Mesenchymal stem cell (in vitro differentiated cells and primary cell): ENCODE results near the gene DHRS7C.
A peak's percentile ranks its signal among the peaks of the same experiment; 100 is the strongest.

Experiments used
- DNase-seq: peaks from one replicate; pipeline ENCODE4 v3.0.0-alpha.2; 2013
- H2AFZ ChIP-seq: one replicate; pipeline ENCODE4 v1.6.1; 2013; ENCODE audit warnings: low read depth, mild to moderate bottlenecking, control low read depth, inconsistent platforms, low read length, moderate library complexity
- H2AK5ac ChIP-seq: 2 replicates; pipeline ENCODE4 v1.6.1; 2013; ENCODE audit warnings: low read length, moderate library complexity, mild to moderate bottlenecking, inconsistent platforms; ENCODE audit not compliant: severe bottlenecking
- H2BK120ac ChIP-seq: one replicate; pipeline ENCODE4 v1.6.1; 2013; ENCODE audit warnings: low read depth, mild to moderate bottlenecking, inconsistent platforms, low read length, moderate library complexity
- H2BK12ac ChIP-seq, 2 experiments: one replicate each; pipeline ENCODE4 v1.6.1; 2013; ENCODE audit warnings: inconsistent platforms in 2 of 2, low read length in 2 of 2, mild to moderate bottlenecking in 2 of 2, moderate library complexity in 2 of 2, control low read depth in 1 of 2
- H2BK15ac ChIP-seq: one replicate; pipeline ENCODE4 v1.6.1; 2013; ENCODE audit warnings: mild to moderate bottlenecking, low read depth, inconsistent platforms; ENCODE audit not compliant: poor library complexity, severe bottlenecking
- H2BK5ac ChIP-seq: 2 replicates; pipeline ENCODE4 v1.6.1; 2013; ENCODE audit warnings: low read depth, mild to moderate bottlenecking, low read length, control low read depth, inconsistent platforms; ENCODE audit not compliant: poor library complexity, severe bottlenecking
- H3K14ac ChIP-seq, 2 experiments: one replicate each; pipeline ENCODE4 v1.6.1; 2013; ENCODE audit warnings: inconsistent platforms in 2 of 2, low read length in 2 of 2, control low read depth in 1 of 2, mild to moderate bottlenecking in 1 of 2, moderate library complexity in 1 of 2
- H3K18ac ChIP-seq, 2 experiments: one replicate each; pipeline ENCODE4 v1.6.1; 2013; ENCODE audit warnings: inconsistent platforms in 2 of 2, low read length in 2 of 2, control low read depth in 1 of 2, low read depth in 1 of 2, mild to moderate bottlenecking in 1 of 2
- H3K23ac ChIP-seq, 2 experiments: one replicate each; pipeline ENCODE4 v1.6.1; 2013; ENCODE audit warnings: inconsistent platforms in 2 of 2, low read length in 2 of 2, mild to moderate bottlenecking in 2 of 2, moderate library complexity in 2 of 2, control low read depth in 1 of 2
- H3K27ac ChIP-seq: 2 replicates; pipeline ENCODE4 v1.5.1; 2013; ENCODE audit warnings: mild to moderate bottlenecking, moderate library complexity, low read length, control low read depth, inconsistent platforms; ENCODE audit not compliant: poor library complexity, severe bottlenecking
- H3K27me3 ChIP-seq, 2 experiments: 2 replicates each; pipeline versions ENCODE4 v1.6.1 to v1.7.0; 2013; ENCODE audit warnings: low read length in 2 of 2, mild to moderate bottlenecking in 2 of 2, moderate library complexity in 2 of 2, control low read depth in 1 of 2, inconsistent platforms in 1 of 2; ENCODE audit not compliant: control insufficient read depth in 1 of 2, insufficient read depth in 1 of 2
- H3K36me3 ChIP-seq, 2 experiments: 2 replicates each; pipeline versions ENCODE4 v1.6.1 to v1.7.0; 2013; ENCODE audit warnings: low read length in 2 of 2, control low read depth in 1 of 2, inconsistent platforms in 1 of 2, low read depth in 1 of 2, mild to moderate bottlenecking in 1 of 2; ENCODE audit not compliant: insufficient read depth in 2 of 2, control insufficient read depth in 1 of 2
- H3K4ac ChIP-seq, 2 experiments: one replicate each; pipeline ENCODE4 v1.6.1; 2013; ENCODE audit warnings: inconsistent platforms in 2 of 2, low read length in 2 of 2, mild to moderate bottlenecking in 2 of 2, moderate library complexity in 2 of 2, control low read depth in 1 of 2, low read depth in 1 of 2
- H3K4me1 ChIP-seq: 2 replicates; pipeline ENCODE4 v1.6.1; 2013; ENCODE audit warnings: low read depth, low read length, control low read depth; ENCODE audit not compliant: control insufficient read depth, insufficient read depth
- H3K4me2 ChIP-seq: 2 replicates; pipeline ENCODE4 v1.6.1; 2013; ENCODE audit warnings: low read length, mild to moderate bottlenecking, inconsistent platforms; ENCODE audit not compliant: poor library complexity, severe bottlenecking
- H3K4me3 ChIP-seq, 2 experiments: 2 replicates each; pipeline versions ENCODE4 v1.5.1 to v1.7.0; 2013; ENCODE audit warnings: low read length in 2 of 2, mild to moderate bottlenecking in 2 of 2, control low read depth in 1 of 2, low read depth in 1 of 2; ENCODE audit not compliant: insufficient read depth in 1 of 2
- H3K79me1 ChIP-seq: replicated peaks from 2 replicates; pipeline ENCODE4 v1.6.1; 2013; ENCODE audit warnings: mild to moderate bottlenecking, control low read depth, low read length, inconsistent platforms; ENCODE audit not compliant: poor library complexity, severe bottlenecking
- H3K9ac ChIP-seq: 2 replicates; pipeline ENCODE4 v1.7.0; 2013; ENCODE audit warnings: mild to moderate bottlenecking, low read length, moderate library complexity
- H3K9me3 ChIP-seq: 2 replicates; pipeline ENCODE4 v1.7.0; 2013; ENCODE audit warnings: mild to moderate bottlenecking, low read length; ENCODE audit not compliant: control insufficient read depth
- H4K8ac ChIP-seq: one replicate; pipeline ENCODE4 v1.6.1; 2013; ENCODE audit warnings: inconsistent platforms, mild to moderate bottlenecking, low read length, moderate library complexity
- H4K91ac ChIP-seq: one replicate; pipeline ENCODE4 v1.6.1; 2013; ENCODE audit warnings: mild to moderate bottlenecking, low read length, inconsistent platforms
- WGBS: methylation state at CpG from one replicate; pipeline ENCODE4 v1.1.7; 2013; ENCODE audit warnings: mixed read lengths; 5-methylcytosine and 5-hydroxymethylcytosine counted together

The DHRS7C gene

DNA sequence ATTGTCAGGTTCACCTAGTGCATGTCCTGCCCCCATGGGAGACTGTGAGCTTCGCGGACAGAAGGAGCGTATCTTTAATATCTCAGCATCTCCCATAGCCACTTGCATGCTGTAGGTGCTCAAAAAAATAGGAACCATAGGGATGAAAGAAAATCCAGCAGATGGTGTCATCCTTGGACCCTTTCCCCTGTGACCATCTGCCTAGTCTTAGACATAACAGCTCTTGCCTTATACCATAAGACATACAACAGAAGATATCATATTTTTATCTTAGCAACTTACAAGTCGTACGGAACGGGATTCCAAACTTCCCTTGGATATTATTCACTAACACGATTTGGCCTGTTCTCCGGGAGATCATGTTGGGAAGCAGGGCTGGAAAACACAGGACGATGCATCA, 14.5 kb downstream of the DHRS7C start:
- no peaks in the 10 kb centered on the region for H3K4me1 ChIP-seq
- H3K79me1 ChIP-seq, result no peaks in the 10 kb centered on the region
- no peak for DNase-seq
- no peak overlapping the region for H4K91ac ChIP-seq
- no peak overlapping the region for H3K18ac ChIP-seq
- no peak overlapping the region for H2AFZ ChIP-seq
- 94% methylated on average over 8 of the region's 9 CpGs for WGBS
- no peak overlapping the region for H3K4ac ChIP-seq
- H3K27me3 ChIP-seq, result peaks cover 5 to 17% of the 10 kb centered on the region in 2 experiments
- no peak overlapping the region for H2BK12ac ChIP-seq
- H2AK5ac ChIP-seq, result no peak overlapping the region
- H3K9ac ChIP-seq, result no peak overlapping the region
- H3K36me3 ChIP-seq, result no peaks in the 10 kb centered on the region
- H2BK120ac ChIP-seq, result no peak overlapping the region
- no peak overlapping the region for H3K4me2 ChIP-seq
- no peak overlapping the region for H2BK5ac ChIP-seq
- H4K8ac ChIP-seq, result no peak overlapping the region
- no peak overlapping the region for H3K27ac ChIP-seq
- H3K14ac ChIP-seq, result no peak overlapping the region
- no peak overlapping the region for H3K4me3 ChIP-seq
- H3K9me3 ChIP-seq, result no peaks in the 10 kb centered on the region
- no peak overlapping the region for H2BK15ac ChIP-seq
- no peak overlapping the region for H3K23ac ChIP-seq

DNA sequence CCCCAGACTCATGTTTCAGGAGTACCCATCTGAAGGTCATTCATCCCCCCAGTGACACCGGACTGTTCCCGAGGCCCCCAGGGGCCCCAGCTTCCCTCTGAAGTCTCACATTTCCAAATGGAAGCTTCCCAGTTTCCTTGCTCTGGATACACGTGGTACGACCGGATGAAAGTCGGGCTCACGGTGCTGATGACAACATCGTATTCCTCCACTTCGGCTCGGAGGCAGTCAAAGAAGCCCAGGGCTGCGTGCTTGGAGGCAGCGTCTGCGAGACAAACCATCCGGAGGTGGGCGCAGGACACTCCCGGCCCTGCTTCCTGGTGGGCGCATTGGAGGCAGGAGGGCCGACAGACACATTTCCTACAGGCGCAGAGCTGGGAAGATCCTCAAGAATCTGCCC, 18.7 kb downstream of the DHRS7C start:
- no peak overlapping the region for H2AK5ac ChIP-seq
- no peak overlapping the region for H3K27ac ChIP-seq
- peaks cover 5 to 9% of the 10 kb centered on the region in 2 experiments for H3K27me3 ChIP-seq
- no peak for DNase-seq
- H3K79me1 ChIP-seq, result no peaks in the 10 kb centered on the region
- no peak overlapping the region for H2BK12ac ChIP-seq
- no peak overlapping the region for H2BK15ac ChIP-seq
- no peak overlapping the region for H2BK120ac ChIP-seq
- no peaks in the 10 kb centered on the region for H3K4me1 ChIP-seq
- no peak overlapping the region for H3K18ac ChIP-seq
- H3K4me2 ChIP-seq, result no peak overlapping the region
- H3K23ac ChIP-seq, result no peak overlapping the region
- no peak overlapping the region for H3K4me3 ChIP-seq
- no peaks in the 10 kb centered on the region for H3K9me3 ChIP-seq
- no peaks in the 10 kb centered on the region for H3K36me3 ChIP-seq
- no peak overlapping the region for H3K4ac ChIP-seq
- 93% methylated on average over 17 of the region's 19 CpGs for WGBS
- no peak overlapping the region for H2AFZ ChIP-seq
- H4K91ac ChIP-seq, result no peak overlapping the region
- peak overlapping the region in 1 of 2 experiments; percentile 26 for H3K14ac ChIP-seq
- no peak overlapping the region for H4K8ac ChIP-seq
- no peak overlapping the region for H2BK5ac ChIP-seq
- H3K9ac ChIP-seq, result no peak overlapping the region

DNA sequence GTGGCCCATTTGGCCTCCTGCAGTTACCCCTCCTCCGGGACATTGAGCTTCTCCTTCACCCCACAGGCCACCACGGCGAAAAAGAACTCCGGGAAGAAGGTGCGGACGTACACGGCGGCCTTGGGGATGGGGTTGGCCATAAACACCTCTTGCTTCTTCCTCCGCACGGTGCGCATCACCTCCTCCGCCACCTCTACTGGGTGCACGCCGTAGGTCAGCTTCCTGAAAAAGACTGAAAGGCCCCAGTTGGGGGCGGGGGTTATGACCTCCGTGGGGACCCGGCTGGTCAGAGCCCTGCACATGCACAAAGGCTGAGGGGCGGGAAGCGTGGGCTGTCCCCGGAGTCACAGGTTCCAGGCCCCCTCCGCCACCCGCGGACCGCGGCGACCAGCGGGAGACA, 19.9 kb downstream of the DHRS7C start:
- no peak overlapping the region for H2BK5ac ChIP-seq
- peaks cover 13 to 19% of the 10 kb centered on the region in 2 experiments for H3K27me3 ChIP-seq
- WGBS, result 94% methylated on average over 27 of the region's 27 CpGs
- no peaks in the 10 kb centered on the region for H3K79me1 ChIP-seq
- DNase-seq, result no peak
- H2BK15ac ChIP-seq, result no peak overlapping the region
- no peak overlapping the region for H2AFZ ChIP-seq
- H3K9ac ChIP-seq, result no peak overlapping the region
- H2BK12ac ChIP-seq, result no peak overlapping the region
- no peak overlapping the region for H2BK120ac ChIP-seq
- H4K91ac ChIP-seq, result no peak overlapping the region
- no peak overlapping the region for H3K23ac ChIP-seq
- H3K4me2 ChIP-seq, result no peak overlapping the region
- no peaks in the 10 kb centered on the region for H3K4me1 ChIP-seq
- no peaks in the 10 kb centered on the region for H3K9me3 ChIP-seq
- H3K27ac ChIP-seq, result no peak overlapping the region
- H3K4ac ChIP-seq, result no peak overlapping the region
- no peak overlapping the region for H2AK5ac ChIP-seq
- H3K36me3 ChIP-seq, result no peaks in the 10 kb centered on the region
- H3K14ac ChIP-seq, result no peak overlapping the region
- no peak overlapping the region for H4K8ac ChIP-seq
- H3K4me3 ChIP-seq, result no peak overlapping the region
- H3K18ac ChIP-seq, result no peak overlapping the region

DNA sequence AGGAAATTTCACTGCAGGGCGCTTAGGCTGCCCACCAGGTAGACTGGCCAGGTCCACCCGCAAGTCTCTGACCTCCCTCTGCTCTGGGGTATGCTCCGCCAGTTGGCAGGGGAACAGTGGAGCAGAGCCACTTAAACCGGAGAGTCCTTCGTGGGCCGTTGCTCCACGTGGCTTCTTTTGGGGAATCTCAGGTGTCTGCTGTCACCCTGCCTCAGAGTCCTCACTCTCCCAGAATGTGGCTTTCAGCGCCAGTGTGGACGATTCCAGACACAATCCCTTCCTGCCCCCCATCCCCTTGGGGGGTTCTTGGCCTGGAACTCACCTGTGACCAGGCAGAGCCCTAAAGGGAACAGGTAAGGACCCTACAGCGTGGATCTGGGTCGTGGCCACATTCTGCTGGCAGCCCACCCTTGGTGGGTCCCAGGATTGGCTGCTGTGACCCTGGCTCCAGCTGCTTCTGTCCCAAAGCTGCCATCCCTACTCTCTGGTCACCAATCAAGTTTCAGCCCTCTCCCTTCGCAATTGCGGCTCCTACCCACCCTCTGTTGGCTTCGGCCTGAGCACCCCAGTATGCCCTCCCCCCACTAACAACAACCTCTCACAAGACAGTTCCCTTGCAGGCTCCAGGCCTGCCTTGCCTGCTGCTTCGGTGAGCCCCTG, 22.2 kb downstream of the DHRS7C start:
- Histone ChIP-seq H3K9ac (no peak overlapping the region), H2BK15ac (no peak overlapping the region), H3K4me3 (no peak overlapping the region), H2BK5ac (no peak overlapping the region), H3K14ac (no peak overlapping the region), H2AK5ac (no peak overlapping the region), H2AFZ (no peak overlapping the region), H3K79me1 (no peaks in the 10 kb centered on the region), H4K91ac (no peak overlapping the region), H3K23ac (no peak overlapping the region), H3K36me3 (no peaks in the 10 kb centered on the region), H3K18ac (no peak overlapping the region), H3K4ac (no peak overlapping the region), H2BK120ac (no peak overlapping the region), H3K27me3 (peaks cover 36 to 38% of the 10 kb centered on the region in 2 experiments), H3K4me1 (no peaks in the 10 kb centered on the region), H2BK12ac (no peak overlapping the region), H4K8ac (no peak overlapping the region), H3K4me2 (no peak overlapping the region), H3K9me3 (no peaks in the 10 kb centered on the region), H3K27ac (no peak overlapping the region)
- WGBS, result 90% methylated on average over 15 of the region's 15 CpGs
- no peak for DNase-seq
